GM23248 (cell line): ENCODE measurements around the gene NDUFA13. TPM values are rescaled to one million over a fixed set of nuclear protein-coding genes. Genes with fewer than 3 reads are reported as not detected.

Source experiments
- DNase-seq: peaks from one replicate; pipeline ENCODE4 v3.0.0-alpha.2; 2015
- H2AFZ ChIP-seq: fragments of 200-600 bp; sonication (generic); 2 replicates; pipeline ENCODE4 v1.6.1; 2016; ENCODE audit warnings: antibody characterized with exemption
- H3F3A ChIP-seq: fragments of 200-600 bp; sonication (generic); 2 replicates; pipeline ENCODE4 v1.6.1; 2016; ENCODE audit warnings: mild to moderate bottlenecking, antibody characterized with exemption, mixed run types; ENCODE audit not compliant: insufficient read depth
- H3K27ac ChIP-seq: fragments of 200-600 bp; sonication (generic); 2 replicates; pipeline ENCODE4 v1.5.1; 2016; ENCODE audit warnings: mild to moderate bottlenecking
- H3K27me3 ChIP-seq: fragments of 200-600 bp; sonication (generic); replicated peaks from 2 replicates; pipeline ENCODE4 v1.6.1; 2016; ENCODE audit warnings: mild to moderate bottlenecking; ENCODE audit not compliant: insufficient read depth
- H3K36me3 ChIP-seq: fragments of 200-600 bp; sonication (generic); 2 replicates; pipeline ENCODE4 v1.6.1; 2016; ENCODE audit warnings: low read depth, mild to moderate bottlenecking
- H3K4me1 ChIP-seq: fragments of 200-600 bp; sonication (generic); 2 replicates; pipeline ENCODE4 v1.6.1; 2016; ENCODE audit warnings: mild to moderate bottlenecking; ENCODE audit not compliant: insufficient read depth
- H3K4me2 ChIP-seq: fragments of 200-600 bp; sonication (generic); one replicate; pipeline ENCODE4 v1.6.1; 2016; ENCODE audit warnings: mild to moderate bottlenecking; ENCODE audit not compliant: unreplicated experiment
- H3K4me3 ChIP-seq: fragments of 200-600 bp; sonication (generic); 2 replicates; pipeline ENCODE4 v1.5.1; 2016; ENCODE audit warnings: mild to moderate bottlenecking
- H3K79me2 ChIP-seq: fragments of 200-600 bp; sonication (generic); 2 replicates; pipeline ENCODE4 v1.6.1; 2016; ENCODE audit warnings: mild to moderate bottlenecking; ENCODE audit not compliant: insufficient read depth
- H3K9ac ChIP-seq: fragments of 200-600 bp; sonication (generic); 2 replicates; pipeline ENCODE4 v1.6.1; 2016; ENCODE audit warnings: mild to moderate bottlenecking
- H3K9me2 ChIP-seq: fragments of 200-600 bp; sonication (generic); 2 replicates; pipeline ENCODE4 v1.6.1; 2016; ENCODE audit warnings: mixed run types, mild to moderate bottlenecking, moderate library complexity; ENCODE audit not compliant: insufficient read depth
- H3K9me3 ChIP-seq: fragments of 200-600 bp; sonication (generic); one replicate; pipeline ENCODE4 v1.6.1; 2017; ENCODE audit warnings: low read depth
- H4K20me1 ChIP-seq: fragments of 200-600 bp; sonication (generic); 2 replicates; pipeline ENCODE4 v1.6.0; 2016; ENCODE audit not compliant: insufficient read depth
- EZH2 ChIP-seq: fragments of 200-600 bp; sonication (generic); IDR thresholded peaks from 2 replicates; pipeline ENCODE4 v1.6.1; 2018; ENCODE audit warnings: antibody characterized with exemption, mild to moderate bottlenecking; ENCODE audit not compliant: insufficient read depth, poor library complexity, severe bottlenecking
- EZH2phosphoT487 ChIP-seq: fragments of 200-600 bp; sonication (generic); IDR thresholded peaks from 2 replicates; pipeline ENCODE4 v1.6.1; 2018; ENCODE audit warnings: antibody characterized with exemption, moderate library complexity, mild to moderate bottlenecking, low read depth; ENCODE audit not compliant: insufficient read depth
- WGBS, 2 experiments: methylation state at CpG; one replicate each; pipeline ENCODE4 v1.1.6; 2015 to 2017; ENCODE audit warnings: low lambda C conversion rate in 2 of 2, low coverage in 1 of 2; ENCODE audit errors: missing lambda C conversion rate in 2 of 2; 5-methylcytosine and 5-hydroxymethylcytosine counted together
- in situ Hi-C: fragments of 300-500 bp; cut with MboI; formaldehyde crosslinking; loops from 2 replicates; pipeline ENCODE4 v1.15.0; 2020
- polyA plus RNA-seq: library from polyadenylated mRNA; unstranded; fragments of >200 nt; fragmentation: Nextera tagmentation; extraction: Ambion mirVana; gene quantifications from 2 replicates; pipeline ENCODE4 v1.2.1, GENCODE V29; 2016
- total RNA-seq: library from RNA; depleted of rRNA; stranded (reverse); fragments of >200 nt; shearing (Covaris generic); gene quantifications from 2 replicates; pipeline ENCODE4 v1.2.3, GENCODE V29; 2014; rRNA removed

NDUFA13 gene
- total and polyA plus RNA-seq, 2 experiments from 2014 or later = 92.4 to 466 TPM

- no peak overlapping the region for H3K4me2 ChIP-seq
- H3F3A ChIP-seq = no peaks in the 10 kb centered on the region
- H3K9me2 ChIP-seq = no peaks in the 10 kb centered on the region
- H4K20me1 ChIP-seq = no peaks in the 10 kb centered on the region
- no peaks in the 10 kb centered on the region for H3K36me3 ChIP-seq
- no peak for DNase-seq
- no peaks in the 10 kb centered on the region for H3K79me2 ChIP-seq
- H3K4me1 ChIP-seq = no peaks in the 10 kb centered on the region
- H3K9ac ChIP-seq = no peak overlapping the region
- H2AFZ ChIP-seq = no peak overlapping the region
- H3K27me3 ChIP-seq = no peaks in the 10 kb centered on the region
- no peak overlapping the region for H3K27ac ChIP-seq
- in situ Hi-C loops = no loop called here
- H3K9me3 ChIP-seq = no peaks in the 10 kb centered on the region
- TF ChIP-seq EZH2phosphoT487 = no peak
- no peak overlapping the region for H3K4me3 ChIP-seq
- 91% methylated on average over 11 of the region's 11 CpGs for WGBS, 2 experiments
These were observed 55.2 kb downstream of the NDUFA13 start for GRCh38 chr19:19571071-19571786.

GRCh38 chr19:19575411-19575810 lies 59.4 kb downstream of the NDUFA13 start:
- in situ Hi-C loops = no loop called here
- H3K27me3 ChIP-seq = no peaks in the 10 kb centered on the region
- no peak overlapping the region for H3K4me3 ChIP-seq
- H4K20me1 ChIP-seq = no peaks in the 10 kb centered on the region
- H3K9me2 ChIP-seq = no peaks in the 10 kb centered on the region
- H3K4me2 ChIP-seq = no peak overlapping the region
- no peaks in the 10 kb centered on the region for H3K9me3 ChIP-seq
- TF ChIP-seq EZH2 (no peak), EZH2phosphoT487 (no peak)
- DNase-seq = no peak
- H3K9ac ChIP-seq = no peak overlapping the region
- no peaks in the 10 kb centered on the region for H3K4me1 ChIP-seq
- no peaks in the 10 kb centered on the region for H3K36me3 ChIP-seq
- H3F3A ChIP-seq = no peaks in the 10 kb centered on the region
- no peaks in the 10 kb centered on the region for H3K79me2 ChIP-seq
- 88 to 92% methylated on average over 6 of the region's 6 CpGs for WGBS, 2 experiments
- H3K27ac ChIP-seq = no peak overlapping the region
- no peak overlapping the region for H2AFZ ChIP-seq

Other genes starting within 250 kb of the NDUFA13 start
- gene TM6SF2, start 242.9 kb upstream of the NDUFA13 start, total RNA-seq = 1.9 and 5.7 TPM in 2 replicates
- gene TM6SF2, start 242.9 kb upstream of the NDUFA13 start, polyA plus RNA-seq = 2.1 and 4.0 TPM in 2 replicates
- gene SUGP1, start 195.7 kb upstream of the NDUFA13 start, total RNA-seq = 25.6 and 26.6 TPM in 2 replicates
- gene SUGP1, start 195.7 kb upstream of the NDUFA13 start, polyA plus RNA-seq = 50.5 and 55.6 TPM in 2 replicates
- 25.4 and 25.7 TPM in 2 replicates for gene MAU2, start 195.4 kb upstream of the NDUFA13 start, total RNA-seq
- gene MAU2, start 195.4 kb upstream of the NDUFA13 start, polyA plus RNA-seq = 22.2 and 23.0 TPM in 2 replicates
- gene GATAD2A, start 110.5 kb upstream of the NDUFA13 start, total RNA-seq = 42.7 and 52.1 TPM in 2 replicates
- 13.9 and 15.4 TPM in 2 replicates for gene GATAD2A, start 110.5 kb upstream of the NDUFA13 start, polyA plus RNA-seq
- gene TSSK6, start 677 bp upstream of the NDUFA13 start, total RNA-seq = 0.25 and 2.3 TPM in 2 replicates
- 0.70 and 0.95 TPM in 2 replicates for gene TSSK6, start 677 bp upstream of the NDUFA13 start, polyA plus RNA-seq
- gene YJEFN3, start 12.7 kb downstream of the NDUFA13 start, total RNA-seq = 0.25 TPM in 1 of 2 replicates, not detected in the other
- 1.3 and 2.4 TPM in 2 replicates for gene YJEFN3, start 12.7 kb downstream of the NDUFA13 start, polyA plus RNA-seq
- gene CILP2, start 22.0 kb downstream of the NDUFA13 start, total RNA-seq = 0.11 and 0.25 TPM in 2 replicates
- gene CILP2, start 22.0 kb downstream of the NDUFA13 start, polyA plus RNA-seq = 0.48 and 0.62 TPM in 2 replicates
- gene PBX4, start 102.5 kb downstream of the NDUFA13 start, total RNA-seq = 0.32 TPM in 1 of 2 replicates, not detected in the other
- 0.63 and 0.71 TPM in 2 replicates for gene PBX4, start 102.5 kb downstream of the NDUFA13 start, polyA plus RNA-seq
- gene LPAR2, start 112.0 kb downstream of the NDUFA13 start, total RNA-seq = 0.13 and 1.8 TPM in 2 replicates
- 0.72 and 1.3 TPM in 2 replicates for gene LPAR2, start 112.0 kb downstream of the NDUFA13 start, polyA plus RNA-seq
- 2.9 and 5.0 TPM in 2 replicates for gene GMIP, start 127.4 kb downstream of the NDUFA13 start, total RNA-seq
- gene GMIP, start 127.4 kb downstream of the NDUFA13 start, polyA plus RNA-seq = 3.0 and 3.1 TPM in 2 replicates
- gene ATP13A1, start 147.5 kb downstream of the NDUFA13 start, total RNA-seq = 86.6 and 101 TPM in 2 replicates
- 42.3 TPM in 2 replicates for gene ATP13A1, start 147.5 kb downstream of the NDUFA13 start, polyA plus RNA-seq
- gene ZNF101, start 152.6 kb downstream of the NDUFA13 start, total RNA-seq = 3.7 and 11.4 TPM in 2 replicates
- gene ZNF101, start 152.6 kb downstream of the NDUFA13 start, polyA plus RNA-seq = 3.7 and 4.5 TPM in 2 replicates
- gene ZNF14, start 216.9 kb downstream of the NDUFA13 start, total RNA-seq = 2.9 and 3.8 TPM in 2 replicates
- gene ZNF14, start 216.9 kb downstream of the NDUFA13 start, polyA plus RNA-seq = 3.2 and 3.3 TPM in 2 replicates